Measurements from ENCODE around the gene C16orf96. TPM values are rescaled to one million over a fixed set of nuclear protein-coding genes. Genes with fewer than 3 reads are reported as not detected.

C16orf96 gene
- total RNA-seq, 2 donors from 2014 or later, result 0.52 TPM; not detected in 1

DNA sequence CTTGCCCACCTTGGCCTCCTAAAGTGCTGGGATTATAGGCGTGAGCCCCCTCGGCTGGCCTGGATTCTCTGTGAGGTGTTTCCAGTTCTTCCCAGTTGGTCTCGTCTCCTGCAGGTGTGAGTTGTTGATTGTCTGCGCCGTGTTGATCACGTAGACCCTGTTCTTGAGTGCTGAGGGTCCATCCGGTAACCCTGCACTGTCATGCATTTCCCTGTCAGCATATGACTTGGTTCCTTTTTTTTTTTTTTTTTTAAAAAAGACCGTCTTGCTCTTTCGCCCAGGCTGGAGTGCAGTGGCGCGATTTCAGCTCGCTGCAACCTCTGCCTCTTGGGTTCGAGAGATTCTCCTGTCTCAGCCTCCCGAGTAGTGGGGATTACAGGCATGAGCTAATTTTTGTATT lies 85.8 kb downstream of the C16orf96 start:
- 80 to 91% methylated on average over 14 of the region's 14 CpGs for WGBS, 2 donors
- no peak for DNase-seq
- H3K27ac ChIP-seq, result no peak overlapping the region
- peaks cover 5% of the 10 kb centered on the region for H3K4me1 ChIP-seq
- no peak for ATAC-seq
- H3K27me3 ChIP-seq, result no peaks in the 10 kb centered on the region
- H3K36me3 ChIP-seq (replicated peaks in 1 of 2; ENCODE audit: insufficient read depth in 1 of 2, low read depth in 2 of 2), result no peaks in the 10 kb centered on the region
- no peak for TF ChIP-seq CTCF (IDR thresholded peaks at IDR 0.05)
- no peak for TF ChIP-seq POLR2A (IDR thresholded peaks at IDR 0.05)
- no peak overlapping the region for H3K4me3 ChIP-seq
- H3K9me3 ChIP-seq, result no peaks in the 10 kb centered on the region
- intact Hi-C loops (cut with DNase I), result no loop called here

- Histone ChIP-seq H3K27me3 (no peaks in the 10 kb centered on the region), H3K9me3 (no peaks in the 10 kb centered on the region), H3K36me3 (replicated peaks in 1 of 2; ENCODE audit: insufficient read depth in 1 of 2, low read depth in 2 of 2) (peaks cover 0 to 2% of the 10 kb centered on the region in 2 donors), H3K27ac (no peak overlapping the region), H3K4me3 (no peak overlapping the region), H3K4me1 (no peaks in the 10 kb centered on the region)
- WGBS, 2 donors, result 94 to 97% methylated on average over 8 to 22 of the region's 22 CpGs
- no peak for DNase-seq
- no peak for TF ChIP-seq CTCF (IDR thresholded peaks at IDR 0.05)
- TF ChIP-seq POLR2A (IDR thresholded peaks at IDR 0.05), result no peak
- intact Hi-C loops (cut with DNase I), result no loop called here
- no peak for ATAC-seq
These were observed 90.9 kb downstream of the C16orf96 start for GRCh38 chr16:4646773-4647643.

- Histone ChIP-seq H3K4me1 (peaks cover 2% of the 10 kb centered on the region), H3K36me3 (replicated peaks in 1 of 2; ENCODE audit: insufficient read depth in 1 of 2, low read depth in 2 of 2) (peaks cover 0 to 2% of the 10 kb centered on the region in 2 donors), H3K27me3 (no peaks in the 10 kb centered on the region), H3K27ac (no peak overlapping the region), H3K4me3 (no peak overlapping the region), H3K9me3 (no peaks in the 10 kb centered on the region)
- TF ChIP-seq POLR2A (IDR thresholded peaks at IDR 0.05), result no peak
- TF ChIP-seq CTCF (IDR thresholded peaks at IDR 0.05), result no peak
- DNase-seq (no peak), ATAC-seq (no peak)
- 93 to 98% methylated on average over 6 to 8 of the region's 8 CpGs for WGBS, 2 donors
- intact Hi-C loops (cut with DNase I), result no loop called here
These were observed 91.5 kb downstream of the C16orf96 start for GRCh38 chr16:4647644-4647980.

GRCh38 chr16:4648917-4649316 lies 92.8 kb downstream of the C16orf96 start:
- DNase-seq, result no peak
- TF ChIP-seq POLR2A (IDR thresholded peaks at IDR 0.05) (no peak), CTCF (IDR thresholded peaks at IDR 0.05) (no peak)
- H3K27ac ChIP-seq, result no peak overlapping the region
- no peaks in the 10 kb centered on the region for H3K9me3 ChIP-seq
- H3K4me1 ChIP-seq, result peaks cover 15% of the 10 kb centered on the region
- intact Hi-C loops (cut with DNase I), result no loop called here
- H3K27me3 ChIP-seq, result no peaks in the 10 kb centered on the region
- WGBS, 2 donors, result 95 to 100% methylated on average over 4 to 8 of the region's 13 CpGs
- H3K4me3 ChIP-seq, result no peak overlapping the region
- no peak for ATAC-seq
- peaks cover 0 to 2% of the 10 kb centered on the region in 2 donors for H3K36me3 ChIP-seq (replicated peaks in 1 of 2; ENCODE audit: insufficient read depth in 1 of 2, low read depth in 2 of 2)

Measured in body of pancreas (tissue), 4 donors.